HepG2 (cell line): ENCODE data around the gene AGBL3. TPM values are rescaled to one million over a fixed set of nuclear protein-coding genes. Genes with fewer than 3 reads are reported as not detected.

Source experiments
- DNMT1 ChIP-seq: sonication (generic); formaldehyde crosslinking; IDR thresholded peaks from 2 replicates; pipeline ENCODE4 v1.5.1; 2020; ENCODE audit warnings: mild to moderate bottlenecking, missing genetic modification reagents
- ETV5 ChIP-seq: IDR thresholded peaks from 2 replicates; pipeline ENCODE4 v1.6.1; 2018; ENCODE audit warnings: missing biosample characterization, missing genetic modification reagents, inconsistent platforms, borderline replicate concordance
- FOXA3 ChIP-seq: IDR thresholded peaks from 2 replicates; pipeline ENCODE4 v1.6.1; 2016; ENCODE audit warnings: missing genetic modification reagents, missing compliant biosample characterization
- GABPB1 ChIP-seq: IDR thresholded peaks from 2 replicates; pipeline ENCODE4 v1.6.1; 2016; ENCODE audit warnings: mild to moderate bottlenecking, missing genetic modification reagents, moderate library complexity, missing compliant biosample characterization
- KMT2A ChIP-seq: sonication (generic); formaldehyde crosslinking; IDR thresholded peaks from 2 replicates; pipeline ENCODE4 v1.4.0; 2020; ENCODE audit warnings: missing genetic modification reagents
- MEIS2 ChIP-seq: sonication (generic); formaldehyde crosslinking; IDR thresholded peaks from 2 replicates; pipeline ENCODE4 v1.9.0; 2021; ENCODE audit warnings: mild to moderate bottlenecking, missing genetic modification reagents
- NFE2L1 ChIP-seq: sonication (generic); formaldehyde crosslinking; IDR thresholded peaks from 2 replicates; pipeline ENCODE4 v1.4.0; 2020; ENCODE audit warnings: missing genetic modification reagents, mild to moderate bottlenecking, borderline replicate concordance
- PPARG ChIP-seq: conservative IDR thresholded peaks from 2 replicates; pipeline ENCODE4 v1.6.1; 2016; ENCODE audit warnings: missing biosample characterization, missing genetic modification reagents
- SETDB1 ChIP-seq: sonication (generic); formaldehyde crosslinking; IDR thresholded peaks from 2 replicates; pipeline ENCODE4 v1.5.1; 2020; ENCODE audit warnings: missing genetic modification reagents, mild to moderate bottlenecking, borderline replicate concordance
- SNAPC2 ChIP-seq: sonication (generic); formaldehyde crosslinking; IDR thresholded peaks from 2 replicates; pipeline ENCODE4 v1.8.1; 2022; ENCODE audit warnings: mild to moderate bottlenecking, missing genetic modification reagents
- SP2 ChIP-seq: sonication (generic); formaldehyde crosslinking; IDR thresholded peaks from 2 replicates; pipeline ENCODE4 v1.5.1; 2020; ENCODE audit warnings: mild to moderate bottlenecking, missing genetic modification reagents
- TBX2 ChIP-seq: sonication (generic); formaldehyde crosslinking; IDR thresholded peaks from 2 replicates; pipeline ENCODE4 v1.5.0; 2020; ENCODE audit warnings: missing genetic modification reagents, mild to moderate bottlenecking, borderline replicate concordance
- TEAD3 ChIP-seq: optimal IDR thresholded peaks from 2 replicates; pipeline ENCODE3; 2016; ENCODE audit warnings: borderline replicate concordance
- TGIF2 ChIP-seq: IDR thresholded peaks from 2 replicates; pipeline ENCODE4 v1.6.1; 2016; ENCODE audit warnings: control low read depth, missing compliant biosample characterization
- TOE1 ChIP-seq: sonication (generic); formaldehyde crosslinking; IDR thresholded peaks from 2 replicates; pipeline ENCODE4 v1.4.0; 2020; ENCODE audit warnings: mild to moderate bottlenecking, missing genetic modification reagents
- ZNF30 ChIP-seq: sonication (generic); formaldehyde crosslinking; IDR thresholded peaks from 2 replicates; pipeline ENCODE4 v1.5.0; 2020; ENCODE audit warnings: mild to moderate bottlenecking, missing genetic modification reagents
- ZNF703 ChIP-seq: sonication (generic); formaldehyde crosslinking; IDR thresholded peaks from 2 replicates; pipeline ENCODE4 v1.5.1; 2020; ENCODE audit warnings: missing genetic modification reagents, mild to moderate bottlenecking, moderate library complexity, borderline replicate concordance
- ZNF790 ChIP-seq: sonication (generic); formaldehyde crosslinking; IDR thresholded peaks from 2 replicates; pipeline ENCODE4 v1.8.0; 2022; ENCODE audit warnings: missing genetic modification reagents, mild to moderate bottlenecking, borderline replicate concordance
- polyA plus RNA-seq, 8 experiments: library from polyadenylated mRNA; depleted of rRNA in 3 of 8; stranded (reverse) in 7 of 8; unstranded in 1 of 8; fragments of >200 nt; fragmentation: Illumina TruSeq in 4 of 8; extraction: Trizol in 4 of 8; gene quantifications; 2 replicates each; pipeline versions ENCODE4 v1.2.1 to v1.2.3, GENCODE V29; 2011 to 2016; ENCODE audit warnings: low read depth in 4 of 8, missing spikeins in 1 of 8, mixed read lengths in 1 of 8; ENCODE audit not compliant: insufficient read depth in 1 of 8
- total RNA-seq, 5 experiments: library from RNA; depleted of rRNA; stranded (reverse); fragments of >200 nt; fragmentation: Illumina TruSeq; extraction: Trizol; gene quantifications; 2 replicates each; pipeline ENCODE4 v1.2.3, GENCODE V29; 2016; ENCODE audit warnings: low read depth in 1 of 5
- TF ChIP-seq, protein P1 (sequence below): sonication (generic); formaldehyde crosslinking; IDR thresholded peaks from 2 replicates; pipeline ENCODE4 v1.9.0; 2021; ENCODE audit warnings: missing genetic modification reagents, borderline replicate concordance
- TF ChIP-seq, protein P2 (sequence below): sonication (generic); formaldehyde crosslinking; IDR thresholded peaks from 2 replicates; pipeline ENCODE4 v1.4.0; 2020; ENCODE audit warnings: missing genetic modification reagents, borderline replicate concordance
- TF ChIP-seq, protein P3 (sequence below): sonication (generic); formaldehyde crosslinking; IDR thresholded peaks from 2 replicates; pipeline ENCODE4 v1.8.1; 2023; ENCODE audit warnings: mild to moderate bottlenecking, missing genetic modification reagents, borderline replicate concordance
- TF ChIP-seq, protein P4 (sequence below): sonication (generic); formaldehyde crosslinking; IDR thresholded peaks from 2 replicates; pipeline ENCODE4 v1.4.0; 2020; ENCODE audit warnings: missing genetic modification reagents, mild to moderate bottlenecking, borderline replicate concordance

AGBL3 gene
- total and polyA plus RNA-seq, 2 of the 13 experiments (the other 11 are each of a cell fraction or from before 2014, with no cell fraction given) = 2.2 to 7.2 TPM

DNA sequence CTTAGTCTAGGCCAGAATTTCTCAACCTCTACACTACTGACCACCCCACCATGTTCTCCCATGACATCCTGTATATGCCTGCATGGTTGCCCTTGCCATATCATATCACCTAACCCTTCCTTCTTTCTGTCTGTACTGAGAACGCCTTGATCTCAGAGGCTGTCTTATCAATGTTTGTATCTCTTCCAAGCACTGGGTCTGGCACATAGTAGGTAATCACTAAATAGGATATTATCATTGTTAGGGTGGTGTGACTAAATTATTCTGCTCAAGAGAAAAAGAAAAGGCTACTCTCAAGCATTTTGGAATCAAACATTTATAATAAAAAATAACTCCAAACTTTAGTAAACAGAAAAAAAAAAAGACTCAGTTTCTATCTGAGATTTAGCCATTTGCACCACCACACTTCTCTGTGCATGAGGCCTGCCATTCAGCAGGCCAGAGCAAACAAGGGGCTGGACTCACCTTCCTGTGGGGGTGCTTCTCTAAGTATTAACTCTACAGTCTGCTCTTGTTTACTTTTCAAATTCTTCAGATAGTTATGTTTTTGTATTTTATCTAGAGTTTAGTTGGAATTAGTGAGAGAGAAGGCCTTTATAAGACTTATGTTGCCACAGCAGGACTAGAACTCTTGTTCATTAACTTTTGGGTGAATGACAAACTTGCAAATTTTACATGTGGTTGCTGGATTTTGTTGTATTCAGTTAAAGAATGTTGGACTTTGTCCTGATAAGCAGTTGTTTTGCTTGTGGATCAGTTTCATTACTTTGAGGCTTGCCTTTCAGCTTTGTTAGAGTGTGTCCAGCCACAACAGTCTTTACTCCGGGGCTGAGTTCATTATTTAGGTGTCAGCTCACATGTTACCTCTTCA, 5.4 kb downstream of the AGBL3 start (continued):
- TF ChIP-seq NFE2L1 (no peak), SETDB1 (CRISPR knock-in tag) (no peak), TBX2 (peak; percentile 68), ZNF703 (CRISPR knock-in tag) (no peak), DNMT1 (no peak), MEIS2 (no peak), FOXA3 (CRISPR knock-in tag) (peak; percentile 98), SP2 (CRISPR knock-in tag) (no peak), SNAPC2 (CRISPR knock-in tag) (no peak), ETV5 (CRISPR knock-in tag) (peak; percentile 89), ZNF790 (no peak), TEAD3 (CRISPR knock-in tag) (peak; percentile 94), GABPB1 (CRISPR knock-in tag) (0 out of 2 replicates have a peak, but pooled peaks have one; percentile 35), TGIF2 (CRISPR knock-in tag) (no peak), TOE1 (CRISPR knock-in tag) (no peak; the same call in 1 of the 2 replicates), PPARG (CRISPR knock-in tag) (peak; percentile 56; the same call in 1 of the 2 replicates), KMT2A (CRISPR knock-in tag) (no peak), ZNF30 (no peak)
- TF ChIP-seq, protein P1, sequence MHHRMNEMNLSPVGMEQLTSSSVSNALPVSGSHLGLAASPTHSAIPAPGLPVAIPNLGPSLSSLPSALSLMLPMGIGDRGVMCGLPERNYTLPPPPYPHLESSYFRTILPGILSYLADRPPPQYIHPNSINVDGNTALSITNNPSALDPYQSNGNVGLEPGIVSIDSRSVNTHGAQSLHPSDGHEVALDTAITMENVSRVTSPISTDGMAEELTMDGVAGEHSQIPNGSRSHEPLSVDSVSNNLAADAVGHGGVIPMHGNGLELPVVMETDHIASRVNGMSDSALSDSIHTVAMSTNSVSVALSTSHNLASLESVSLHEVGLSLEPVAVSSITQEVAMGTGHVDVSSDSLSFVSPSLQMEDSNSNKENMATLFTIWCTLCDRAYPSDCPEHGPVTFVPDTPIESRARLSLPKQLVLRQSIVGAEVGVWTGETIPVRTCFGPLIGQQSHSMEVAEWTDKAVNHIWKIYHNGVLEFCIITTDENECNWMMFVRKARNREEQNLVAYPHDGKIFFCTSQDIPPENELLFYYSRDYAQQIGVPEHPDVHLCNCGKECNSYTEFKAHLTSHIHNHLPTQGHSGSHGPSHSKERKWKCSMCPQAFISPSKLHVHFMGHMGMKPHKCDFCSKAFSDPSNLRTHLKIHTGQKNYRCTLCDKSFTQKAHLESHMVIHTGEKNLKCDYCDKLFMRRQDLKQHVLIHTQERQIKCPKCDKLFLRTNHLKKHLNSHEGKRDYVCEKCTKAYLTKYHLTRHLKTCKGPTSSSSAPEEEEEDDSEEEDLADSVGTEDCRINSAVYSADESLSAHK = no peak
- TF ChIP-seq, protein P2, sequence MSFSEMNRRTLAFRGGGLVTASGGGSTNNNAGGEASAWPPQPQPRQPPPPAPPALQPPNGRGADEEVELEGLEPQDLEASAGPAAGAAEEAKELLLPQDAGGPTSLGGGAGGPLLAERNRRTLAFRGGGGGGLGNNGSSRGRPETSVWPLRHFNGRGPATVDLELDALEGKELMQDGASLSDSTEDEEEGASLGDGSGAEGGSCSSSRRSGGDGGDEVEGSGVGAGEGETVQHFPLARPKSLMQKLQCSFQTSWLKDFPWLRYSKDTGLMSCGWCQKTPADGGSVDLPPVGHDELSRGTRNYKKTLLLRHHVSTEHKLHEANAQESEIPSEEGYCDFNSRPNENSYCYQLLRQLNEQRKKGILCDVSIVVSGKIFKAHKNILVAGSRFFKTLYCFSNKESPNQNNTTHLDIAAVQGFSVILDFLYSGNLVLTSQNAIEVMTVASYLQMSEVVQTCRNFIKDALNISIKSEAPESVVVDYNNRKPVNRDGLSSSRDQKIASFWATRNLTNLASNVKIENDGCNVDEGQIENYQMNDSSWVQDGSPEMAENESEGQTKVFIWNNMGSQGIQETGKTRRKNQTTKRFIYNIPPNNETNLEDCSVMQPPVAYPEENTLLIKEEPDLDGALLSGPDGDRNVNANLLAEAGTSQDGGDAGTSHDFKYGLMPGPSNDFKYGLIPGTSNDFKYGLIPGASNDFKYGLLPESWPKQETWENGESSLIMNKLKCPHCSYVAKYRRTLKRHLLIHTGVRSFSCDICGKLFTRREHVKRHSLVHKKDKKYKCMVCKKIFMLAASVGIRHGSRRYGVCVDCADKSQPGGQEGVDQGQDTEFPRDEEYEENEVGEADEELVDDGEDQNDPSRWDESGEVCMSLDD (CRISPR knock-in tag) = no peak
- TF ChIP-seq, protein P3, sequence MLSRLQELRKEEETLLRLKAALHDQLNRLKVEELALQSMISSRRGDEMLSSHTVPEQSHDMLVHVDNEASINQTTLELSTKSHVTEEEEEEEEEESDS (CRISPR knock-in tag) = no peak
- TF ChIP-seq, protein P4, sequence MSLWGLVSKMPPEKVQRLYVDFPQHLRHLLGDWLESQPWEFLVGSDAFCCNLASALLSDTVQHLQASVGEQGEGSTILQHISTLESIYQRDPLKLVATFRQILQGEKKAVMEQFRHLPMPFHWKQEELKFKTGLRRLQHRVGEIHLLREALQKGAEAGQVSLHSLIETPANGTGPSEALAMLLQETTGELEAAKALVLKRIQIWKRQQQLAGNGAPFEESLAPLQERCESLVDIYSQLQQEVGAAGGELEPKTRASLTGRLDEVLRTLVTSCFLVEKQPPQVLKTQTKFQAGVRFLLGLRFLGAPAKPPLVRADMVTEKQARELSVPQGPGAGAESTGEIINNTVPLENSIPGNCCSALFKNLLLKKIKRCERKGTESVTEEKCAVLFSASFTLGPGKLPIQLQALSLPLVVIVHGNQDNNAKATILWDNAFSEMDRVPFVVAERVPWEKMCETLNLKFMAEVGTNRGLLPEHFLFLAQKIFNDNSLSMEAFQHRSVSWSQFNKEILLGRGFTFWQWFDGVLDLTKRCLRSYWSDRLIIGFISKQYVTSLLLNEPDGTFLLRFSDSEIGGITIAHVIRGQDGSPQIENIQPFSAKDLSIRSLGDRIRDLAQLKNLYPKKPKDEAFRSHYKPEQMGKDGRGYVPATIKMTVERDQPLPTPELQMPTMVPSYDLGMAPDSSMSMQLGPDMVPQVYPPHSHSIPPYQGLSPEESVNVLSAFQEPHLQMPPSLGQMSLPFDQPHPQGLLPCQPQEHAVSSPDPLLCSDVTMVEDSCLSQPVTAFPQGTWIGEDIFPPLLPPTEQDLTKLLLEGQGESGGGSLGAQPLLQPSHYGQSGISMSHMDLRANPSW (CRISPR knock-in tag) = 0 out of 2 replicates have a peak, but pooled peaks have one; percentile 50
